Activated CD8-positive, alpha-beta memory T cell treated with anti-CD3 and anti-CD28 coated beads, Interleukin-2, amount 50 U/mL, for 1 hour (primary cell): ENCODE measurements around the gene LRRC32.
"Not testable (repeated sequence)": the region's sequence is repeated elsewhere in the genome, so short reads cannot be mapped to it uniquely, and the experiment has no call there.

ENCODE experiments used
- DNase-seq: peaks from one replicate; pipeline ENCODE4 v3.0.0-alpha.2; 2020; ENCODE audit errors: extremely low read depth

LRRC32 gene

DNA sequence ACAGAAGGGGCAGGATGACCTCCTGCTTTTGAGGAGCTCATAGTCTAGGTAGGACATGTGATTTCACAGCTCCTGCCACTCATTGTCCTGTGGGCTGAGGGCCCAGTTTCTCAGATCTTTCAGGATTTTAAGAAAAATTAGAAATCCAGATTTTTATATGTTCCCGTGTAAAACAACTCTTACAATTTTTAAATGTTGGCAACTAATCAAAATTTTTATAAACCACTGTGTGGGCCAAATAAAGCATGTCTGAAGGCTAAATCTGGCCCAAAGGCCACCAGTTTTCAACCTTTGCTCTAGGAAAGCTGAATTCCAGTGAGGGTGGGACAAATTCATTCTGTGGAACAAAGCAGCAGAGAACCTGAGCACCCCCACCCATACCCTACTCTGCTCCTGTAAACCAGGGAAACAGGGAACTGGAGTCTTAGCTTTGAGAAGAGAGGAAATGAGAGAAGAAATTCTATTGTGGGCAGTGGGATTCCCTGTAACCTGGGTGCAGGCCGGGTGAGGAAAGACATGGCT, 20.6 kb downstream of the LRRC32 start:
- no peak for DNase-seq

DNA sequence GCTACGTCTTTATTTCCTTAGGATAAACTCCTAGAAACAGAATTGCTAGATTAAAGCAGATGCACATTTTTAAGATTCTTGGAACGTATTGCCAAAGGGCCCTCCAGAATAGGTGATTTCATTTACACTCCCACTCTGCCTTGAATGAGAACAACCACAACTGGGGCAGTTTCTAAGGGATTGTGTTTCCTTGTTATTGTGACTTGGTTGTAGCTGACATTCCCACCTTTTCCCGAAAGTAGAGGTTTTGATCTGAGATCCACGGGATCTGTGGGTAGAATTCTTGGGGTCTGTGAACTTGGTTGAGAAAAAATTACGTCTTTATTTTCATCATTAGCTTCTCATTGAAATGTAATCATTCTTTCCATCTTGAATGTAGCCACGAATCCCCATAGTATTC, 21.5 kb downstream of the LRRC32 start:
- DNase-seq = no peak

DNA sequence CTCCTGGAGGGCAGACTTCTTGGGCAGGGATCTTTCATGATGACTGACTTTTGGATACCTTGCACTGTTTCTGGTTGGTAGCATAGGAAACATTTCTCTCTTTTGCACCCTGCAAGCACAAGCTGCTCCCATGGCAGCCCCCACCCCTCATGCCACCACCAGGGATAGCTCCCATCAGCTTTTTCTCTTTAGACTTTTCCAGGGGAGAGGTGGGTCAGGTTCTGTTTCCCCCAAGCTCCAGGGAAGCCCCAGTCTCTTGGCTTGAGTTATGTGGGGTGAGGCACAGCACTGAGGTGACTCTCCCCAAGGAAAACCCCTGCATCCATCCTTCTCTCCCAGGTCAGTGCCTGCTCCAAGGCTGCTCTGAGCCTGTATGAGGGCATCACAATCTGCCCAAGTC, 22.5 kb downstream of the LRRC32 start:
- DNase-seq = no peak

DNA sequence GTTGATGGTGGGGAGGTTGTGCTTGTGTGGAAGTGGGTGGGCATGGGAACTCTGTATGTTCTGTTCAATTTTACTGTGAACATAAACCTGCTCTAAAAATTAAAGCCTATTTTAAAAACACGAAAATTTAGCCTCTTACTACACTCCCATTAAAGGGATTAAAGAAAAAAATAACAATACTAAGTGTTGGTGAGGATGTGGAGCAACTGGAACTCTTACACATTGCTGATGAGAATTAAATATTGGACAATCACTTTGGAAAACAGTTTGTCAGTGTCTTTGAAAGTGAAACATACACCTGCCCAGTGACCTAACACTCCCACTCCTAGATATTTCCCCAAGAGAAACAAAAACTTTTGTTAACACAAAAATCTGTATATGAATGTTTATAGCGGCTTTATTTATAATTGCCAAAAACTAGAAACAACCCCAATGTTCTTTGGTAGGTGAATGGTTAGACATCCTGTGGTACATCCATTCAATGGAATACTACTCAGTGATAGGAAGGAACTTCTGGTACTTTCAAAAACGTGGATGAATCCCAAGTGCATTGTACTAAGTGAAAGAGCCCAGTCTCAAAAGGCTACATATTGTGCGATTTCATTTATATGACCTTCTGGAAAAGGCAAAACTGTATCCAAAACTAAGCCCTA, 23.5 kb downstream of the LRRC32 start:
- no peak for DNase-seq

DNA sequence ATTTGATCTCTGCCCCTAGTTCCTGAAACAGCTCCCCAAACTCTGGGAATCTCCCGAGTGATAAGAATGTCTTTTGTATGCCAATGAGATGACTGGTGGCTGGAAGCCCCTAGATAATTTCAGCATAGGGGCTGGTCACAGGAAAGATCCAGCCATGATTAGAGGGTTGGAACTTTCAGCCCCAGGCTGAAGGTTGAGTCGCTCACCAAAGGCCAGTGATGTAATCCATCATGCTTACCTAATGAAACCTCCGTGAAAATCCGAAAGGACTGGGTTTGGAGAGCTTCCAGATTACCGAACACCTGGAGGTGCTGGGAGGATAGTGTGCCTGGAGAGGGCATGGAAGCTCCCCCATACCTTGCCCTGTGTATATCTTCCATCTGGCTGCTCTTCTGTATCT, 26.0 kb downstream of the LRRC32 start:
- no peak for DNase-seq

DNA sequence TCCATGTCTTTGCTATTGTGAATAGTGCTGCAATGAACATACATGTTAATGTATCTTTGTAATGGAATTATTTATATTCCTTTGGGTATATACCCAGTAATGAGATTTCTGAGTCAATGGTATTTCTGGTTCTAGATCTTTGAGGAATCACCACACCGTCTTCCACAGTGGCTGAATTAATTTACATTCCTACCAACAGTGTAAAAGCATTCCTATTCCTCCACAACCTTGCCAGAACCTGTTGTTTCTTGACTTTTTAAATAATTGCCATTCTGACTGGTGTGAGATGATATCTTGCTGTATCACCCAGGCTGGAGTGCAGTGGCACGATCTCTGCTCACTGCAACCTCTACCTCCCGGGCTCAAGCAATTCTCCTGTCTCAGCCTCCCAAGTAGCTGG, 26.8 kb downstream of the LRRC32 start:
- DNase-seq = not testable (repeated sequence)

DNA sequence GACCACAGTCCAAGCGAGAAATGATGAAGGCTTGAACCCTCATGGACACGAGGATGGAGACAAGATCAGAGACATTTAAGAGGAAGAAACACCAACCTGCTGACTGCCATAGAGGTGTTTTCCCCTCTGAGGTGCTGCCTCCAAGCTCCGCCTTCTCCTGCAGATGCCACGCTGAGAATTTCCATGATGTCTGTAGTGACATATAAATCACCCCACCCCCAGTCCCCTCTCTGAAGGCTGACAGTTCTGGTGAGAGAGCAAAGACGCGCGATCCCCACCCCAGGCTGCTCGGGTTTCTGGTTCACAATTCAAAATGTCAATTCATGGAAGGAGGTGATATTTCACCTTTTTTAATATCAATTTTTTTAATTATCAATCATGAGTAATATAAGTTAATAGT, 28.2 kb downstream of the LRRC32 start:
- DNase-seq = no peak

DNA sequence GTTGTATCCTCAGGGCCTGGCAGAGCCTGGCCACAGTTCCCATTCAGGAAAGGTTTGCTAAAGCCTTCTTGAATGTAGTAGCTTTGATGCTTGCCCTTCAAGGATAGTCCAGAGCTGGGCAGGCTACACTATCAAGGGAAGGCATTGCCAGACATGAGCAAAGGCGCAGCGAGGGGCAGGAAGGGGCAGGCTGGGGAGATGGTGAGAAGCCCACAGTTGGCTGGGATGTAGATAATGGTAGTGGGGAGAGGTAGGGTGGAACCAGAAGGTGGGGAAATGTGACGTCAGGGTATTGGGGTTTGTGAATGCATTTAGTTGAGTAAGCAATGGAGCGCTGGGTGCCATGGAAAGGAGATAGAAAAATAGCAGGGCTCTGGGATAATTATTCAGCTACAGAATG, 28.6 kb downstream of the LRRC32 start:
- no peak for DNase-seq

DNA sequence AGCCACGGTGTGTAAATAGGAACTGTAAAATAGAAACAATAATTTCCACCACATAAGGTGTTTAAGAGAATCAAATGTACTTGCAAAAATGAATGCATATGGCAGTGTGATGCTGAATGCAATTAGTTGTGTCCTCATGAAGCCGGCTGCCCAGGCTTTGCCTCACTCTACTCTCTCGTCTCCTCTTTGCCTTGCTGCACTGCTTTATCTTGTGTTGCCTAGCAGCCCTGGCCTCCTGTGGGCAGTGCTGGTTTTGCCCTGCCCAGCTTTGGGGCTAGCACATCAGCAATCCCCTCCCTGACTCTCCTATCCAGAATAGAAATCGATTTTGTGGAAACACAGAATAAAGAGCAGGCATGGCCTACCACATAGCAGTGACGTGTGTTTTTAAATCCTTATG, 30.0 kb downstream of the LRRC32 start:
- DNase-seq = no peak

DNA sequence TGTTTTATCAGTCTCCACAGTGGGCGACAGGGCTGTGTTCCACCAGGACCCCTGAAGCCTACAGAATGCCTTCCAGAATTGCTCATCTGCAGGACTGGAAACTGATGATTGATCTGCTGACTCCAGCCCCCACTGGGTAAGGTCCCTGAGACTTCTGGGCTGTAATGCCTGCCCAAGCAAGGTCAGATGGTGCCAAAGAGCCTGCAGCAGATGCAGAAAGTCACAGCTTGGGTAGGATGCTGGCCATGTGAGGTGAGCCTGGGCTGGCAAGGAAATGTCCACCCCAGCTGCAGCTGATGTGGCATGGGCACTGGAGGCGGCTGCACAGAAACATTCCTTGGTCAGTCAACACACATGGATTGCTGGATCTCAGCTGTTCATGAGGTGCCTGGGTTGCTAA, 30.9 kb downstream of the LRRC32 start:
- no peak for DNase-seq

DNA sequence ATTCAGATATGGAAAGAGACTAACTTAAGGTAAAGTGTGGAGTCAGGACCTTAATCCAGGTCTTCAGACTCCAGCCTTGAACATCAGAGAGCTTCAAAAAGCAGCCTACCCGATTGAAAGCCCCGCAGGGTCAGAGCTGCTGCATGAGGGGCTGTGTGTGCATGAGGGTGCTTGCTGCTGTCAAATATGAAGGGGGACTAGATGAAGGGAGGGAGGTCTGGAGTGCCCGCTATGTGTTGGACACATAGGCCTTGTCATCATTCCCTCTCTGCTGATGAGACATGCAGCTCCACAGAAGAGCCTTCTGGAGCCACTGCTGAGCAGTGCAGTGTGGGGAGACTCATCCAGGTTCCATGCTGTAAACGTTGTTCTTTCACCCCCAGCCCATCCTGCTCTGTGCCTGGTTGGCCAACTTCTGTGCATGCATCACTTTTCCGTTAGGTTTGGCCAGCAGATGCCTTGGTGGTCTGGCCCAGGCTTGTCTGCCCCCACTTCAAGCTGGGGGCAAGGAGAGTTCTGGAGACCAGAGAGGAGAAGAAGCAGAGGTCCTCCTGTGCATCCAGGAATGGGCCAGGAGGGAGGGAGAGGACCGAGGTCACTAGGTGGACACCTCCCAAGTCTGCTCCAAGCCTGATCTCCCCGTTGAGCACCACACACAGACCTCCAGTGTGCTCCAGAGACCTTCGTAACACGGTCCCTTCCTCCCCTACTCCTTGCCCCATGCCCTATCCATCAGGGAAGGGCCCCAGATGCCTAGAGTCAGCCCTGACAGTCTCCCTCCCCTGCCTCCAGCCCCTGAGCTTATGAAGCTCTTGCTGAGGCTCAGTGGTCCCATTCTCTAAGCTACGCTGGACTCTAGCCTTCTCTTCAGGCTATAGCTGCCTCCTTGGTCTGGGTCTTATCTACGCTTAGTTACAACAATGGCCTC, 32.0 kb downstream of the LRRC32 start:
- no peak for DNase-seq

DNA sequence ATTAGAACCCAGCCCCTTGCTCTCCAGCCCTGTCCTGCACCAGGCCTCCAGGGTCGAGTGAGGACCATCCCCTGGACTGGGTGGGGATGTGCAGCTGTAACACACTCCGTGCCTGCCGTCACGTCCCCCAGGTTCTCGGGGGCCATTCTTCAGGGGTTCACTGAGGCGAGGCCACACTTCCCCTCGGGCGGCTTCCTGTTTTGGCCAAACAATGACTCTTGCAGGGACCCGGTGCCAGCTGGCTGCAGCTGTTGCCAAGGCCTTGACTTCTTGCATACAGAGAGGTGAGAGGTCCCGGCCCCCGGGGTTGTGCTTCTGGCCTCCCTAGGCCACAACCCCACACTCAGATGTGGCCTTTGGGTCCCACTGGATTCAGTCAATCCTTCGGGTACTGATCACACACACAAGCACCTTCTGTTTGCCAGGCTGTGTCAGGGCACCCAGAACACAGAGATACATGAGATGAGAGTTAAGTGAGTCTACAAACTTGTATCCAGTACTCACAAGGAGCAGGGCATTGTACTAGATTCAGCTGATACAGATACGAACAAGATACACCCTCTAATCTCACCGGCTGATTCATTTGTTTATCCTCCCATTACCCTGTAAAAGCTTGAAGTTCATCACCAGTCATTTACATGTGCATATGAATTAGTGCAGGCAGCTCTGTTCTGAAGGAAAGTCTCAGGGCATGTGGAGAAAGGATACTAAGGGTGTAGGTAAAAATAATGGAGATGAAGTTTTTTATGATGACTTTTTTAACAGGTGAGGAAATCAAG, 32.9 kb downstream of the LRRC32 start:
- DNase-seq = no peak

DNA sequence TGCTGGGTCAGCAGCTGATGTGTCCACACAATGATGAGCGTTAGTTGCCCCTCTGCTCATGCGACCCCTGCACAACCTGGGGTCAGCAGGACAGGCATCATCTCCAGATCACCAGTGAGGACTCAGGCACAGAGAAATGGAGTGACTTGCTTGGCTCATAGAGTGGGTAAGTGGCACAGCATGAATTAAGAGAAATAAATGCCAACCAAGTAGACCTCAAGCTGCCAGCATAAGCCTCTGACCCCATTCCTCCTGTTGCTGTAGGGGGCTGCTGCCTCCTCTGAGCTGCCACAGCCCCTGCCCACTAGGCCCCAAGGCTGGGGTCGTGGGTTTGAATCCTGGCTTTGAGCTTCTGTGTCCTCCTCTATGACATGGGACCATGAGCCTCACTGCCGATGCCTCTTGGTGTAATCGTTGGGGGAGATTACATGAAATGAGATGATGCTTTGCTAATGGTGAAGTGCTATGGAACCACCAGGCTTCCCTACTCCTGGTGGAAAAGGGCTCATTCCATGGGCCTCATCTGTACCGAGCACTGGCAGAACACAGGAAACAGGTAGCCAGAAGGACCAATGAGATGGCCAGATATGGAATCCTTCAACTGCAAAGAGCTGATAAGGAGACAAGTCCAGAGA, 33.6 kb downstream of the LRRC32 start:
- DNase-seq = no peak

DNA sequence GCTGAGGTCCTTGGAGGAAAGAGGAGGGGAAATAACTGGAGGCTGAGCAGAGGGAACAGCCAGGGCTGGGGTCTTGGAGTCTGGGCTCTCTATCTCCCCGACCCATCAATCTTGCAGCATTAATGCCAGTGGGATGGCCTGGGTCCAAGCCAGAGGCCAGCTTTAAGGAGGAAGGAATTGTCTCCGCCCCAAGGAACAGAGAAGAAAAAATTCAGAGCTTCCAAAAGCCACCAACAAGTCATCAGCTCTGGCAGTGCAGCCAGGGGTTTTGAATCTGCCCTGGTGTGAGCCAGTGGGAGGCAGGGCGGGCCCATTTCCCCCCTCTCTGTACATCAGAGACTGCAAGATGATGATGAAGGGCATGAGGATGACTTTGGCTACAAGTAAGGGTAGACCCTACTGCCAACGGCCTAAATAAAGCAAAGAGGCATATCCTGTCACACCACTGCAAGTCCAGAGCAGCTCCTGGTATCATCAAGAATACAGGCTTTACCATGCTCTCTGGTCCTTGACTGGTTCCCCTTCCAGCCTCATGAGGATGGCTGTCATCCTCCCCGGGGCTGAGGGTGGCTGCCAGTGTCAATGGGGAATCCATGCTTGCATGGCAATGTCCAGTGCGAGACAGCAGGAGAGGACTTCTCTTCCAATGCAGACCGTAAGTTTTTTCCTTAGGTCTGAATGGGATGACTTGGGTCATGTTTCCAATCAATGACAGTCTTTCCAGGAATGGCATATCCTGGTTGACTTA, 34.4 kb downstream of the LRRC32 start:
- DNase-seq = no peak

DNA sequence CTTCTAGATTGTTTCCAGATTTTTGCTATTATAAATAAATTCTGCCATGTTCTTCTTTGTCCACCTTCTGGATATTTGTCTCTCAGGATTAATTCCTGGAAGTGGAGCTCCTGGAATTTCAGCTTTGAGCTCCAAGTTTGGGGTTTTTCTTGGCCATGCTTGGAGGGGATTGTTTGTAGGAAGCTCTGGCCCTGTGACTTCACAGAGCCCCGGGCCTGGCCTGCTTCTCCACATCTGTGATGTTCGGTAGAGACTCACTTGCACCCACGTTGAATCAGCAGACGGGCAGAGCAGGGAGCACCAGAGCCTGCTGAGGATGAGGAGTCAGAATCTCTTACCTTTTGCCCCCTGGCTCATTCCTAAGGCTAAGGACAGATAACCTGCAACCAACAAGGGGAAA, 35.7 kb downstream of the LRRC32 start:
- DNase-seq = no peak

DNA sequence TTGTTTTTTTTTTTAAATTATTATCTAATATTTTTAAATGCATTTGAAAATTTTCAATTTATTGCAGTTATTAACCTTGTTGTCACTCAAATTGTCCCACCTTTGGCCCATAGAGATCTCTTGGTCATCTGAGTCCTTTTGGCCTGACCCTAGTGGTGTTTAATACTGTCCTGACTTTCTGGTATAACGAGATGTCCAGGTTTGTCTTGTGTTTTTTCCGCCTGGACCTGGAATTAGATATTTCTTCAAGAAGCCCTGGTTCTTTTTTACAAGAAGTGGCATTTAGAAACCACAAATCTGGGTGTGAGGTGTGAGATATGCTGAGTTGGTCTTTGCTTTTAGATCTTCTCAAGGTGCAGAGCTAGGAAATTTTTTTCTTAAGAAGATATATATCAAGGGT, 38.1 kb downstream of the LRRC32 start:
- no peak for DNase-seq

DNA sequence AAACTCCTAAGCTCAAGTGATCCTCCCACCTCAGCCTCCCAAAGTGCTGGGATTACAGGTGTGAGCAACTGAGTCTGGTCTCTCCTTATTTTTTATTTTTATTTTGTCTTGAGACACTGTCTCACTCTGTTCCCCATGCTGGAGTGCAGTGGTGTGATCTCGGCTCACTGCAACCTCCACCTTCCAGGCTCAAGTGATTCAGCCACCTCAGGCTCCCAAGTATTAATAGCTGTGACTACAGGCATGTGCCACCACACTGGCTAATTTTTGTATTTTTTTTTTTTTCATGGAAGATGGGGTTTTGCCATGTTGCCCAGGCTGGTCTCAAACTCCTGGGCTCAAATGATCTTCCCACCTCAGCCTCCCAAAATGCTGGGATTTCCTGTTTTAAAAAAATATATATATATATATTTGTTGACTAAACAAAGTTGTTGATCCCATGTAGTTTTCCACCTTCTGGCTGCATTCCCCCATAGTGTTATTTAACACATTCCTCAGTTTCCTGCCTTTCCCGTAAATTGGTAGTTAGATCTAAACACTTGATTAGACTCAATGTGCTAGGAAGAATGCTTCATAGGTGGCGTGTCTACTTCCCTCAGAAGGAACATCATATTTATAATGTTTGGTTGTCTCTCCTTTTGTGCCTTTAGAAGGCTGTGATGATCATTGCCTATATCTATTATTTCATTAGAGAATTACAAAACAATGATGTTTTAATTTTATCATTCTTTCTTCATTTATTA, 38.8 kb downstream of the LRRC32 start:
- DNase-seq = no peak

DNA sequence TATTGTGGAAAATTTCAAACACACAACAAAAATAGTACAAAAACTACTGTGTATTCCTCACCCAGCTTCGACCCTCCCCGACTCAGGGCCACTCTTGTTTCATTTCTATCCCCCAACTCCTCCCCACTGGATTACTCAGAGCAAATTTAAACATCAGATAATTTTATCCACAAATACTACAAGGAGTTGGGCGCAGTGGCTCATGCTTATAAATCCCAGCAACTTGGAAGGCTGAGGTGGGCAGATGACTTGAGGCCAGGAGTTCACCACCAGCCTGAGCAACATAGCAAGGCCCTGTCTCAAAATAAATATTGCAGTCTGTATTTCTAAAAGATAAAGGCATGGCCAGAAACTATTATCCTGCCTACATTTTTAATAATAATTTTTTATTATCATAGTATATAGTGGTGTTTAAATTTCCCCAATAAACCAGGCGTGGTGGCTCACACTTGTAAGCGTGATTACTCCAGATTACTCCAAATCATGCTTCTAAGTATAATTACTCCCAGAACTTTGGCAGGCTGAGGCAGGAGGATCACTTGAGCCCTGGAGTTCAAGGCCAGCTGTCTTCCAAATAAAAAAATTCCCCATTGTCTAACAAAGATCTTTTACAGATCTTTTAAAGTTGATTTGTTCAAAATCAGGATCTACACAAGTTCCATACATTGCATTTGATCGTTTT, 39.8 kb downstream of the LRRC32 start:
- no peak for DNase-seq

DNA sequence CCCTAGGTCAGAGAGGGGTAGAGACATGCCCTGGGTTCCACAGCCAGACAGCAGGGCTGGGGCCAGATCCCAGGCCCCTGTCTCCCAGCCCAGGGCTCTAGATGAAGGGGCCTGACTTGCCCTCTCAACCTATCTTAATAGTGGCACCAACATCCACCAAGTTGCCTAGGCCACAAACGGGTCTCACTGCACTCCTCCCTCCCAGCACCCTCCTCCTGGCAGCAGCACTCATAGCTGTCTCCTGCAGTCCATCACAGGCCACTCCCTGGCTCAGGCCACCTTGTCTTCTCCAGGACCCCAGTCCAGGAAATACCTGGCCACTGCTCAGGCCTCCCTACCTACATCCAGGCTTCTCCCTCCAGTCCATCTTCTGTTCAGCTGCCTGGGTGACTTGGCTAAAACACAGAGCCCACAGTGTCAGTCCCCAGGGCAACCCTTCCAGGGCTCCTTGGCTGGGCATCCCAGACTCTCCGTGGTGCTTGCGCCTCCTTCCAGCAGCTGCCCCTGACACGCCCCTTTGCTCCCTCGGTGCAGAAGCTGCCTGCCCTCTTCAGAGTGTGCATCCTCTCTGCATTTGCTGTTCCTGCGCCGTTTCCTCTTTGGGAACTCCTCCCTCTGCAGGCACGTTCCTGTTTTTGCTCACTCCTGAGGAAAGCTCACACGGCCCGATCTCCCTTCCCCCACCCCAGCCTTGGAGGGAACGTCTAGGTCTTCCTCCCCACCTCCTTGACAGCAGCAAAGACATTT, 40.5 kb downstream of the LRRC32 start:
- no peak for DNase-seq
